ENCODE measurements around the gene STK32A.
A peak's percentile ranks its signal among the peaks of the same experiment; 100 is the strongest.

STK32A gene

GRCh38 chr5:147418613-147419012, 183.8 kb downstream of the STK32A start:
- H3K9me3 Mint-ChIP-seq = no peaks in the 10 kb centered on the region
- H3K4me1 Mint-ChIP-seq = peaks cover 29% of the 10 kb centered on the region
- no peak overlapping the region for H3K27ac Mint-ChIP-seq
- H3K27me3 Mint-ChIP-seq (ENCODE audit: low read depth) = peaks cover 4% of the 10 kb centered on the region
- H3K36me3 Mint-ChIP-seq (ENCODE audit: low read depth) = peaks cover 26% of the 10 kb centered on the region
- no peak for TF ChIP-seq CTCF (IDR thresholded peaks at IDR 0.05; ENCODE audit: unreplicated experiment in 3 of 3)
- no peak overlapping the region for H3K4me3 Mint-ChIP-seq

GRCh38 chr5:147426640-147427327, 192.0 kb downstream of the STK32A start:
- Mint-ChIP-seq H3K36me3 (ENCODE audit: low read depth) (peaks cover 18% of the 10 kb centered on the region), H3K9me3 (no peaks in the 10 kb centered on the region), H3K4me1 (peaks cover 41% of the 10 kb centered on the region), H3K4me3 (no peak overlapping the region), H3K27me3 (ENCODE audit: low read depth) (no peaks in the 10 kb centered on the region), H3K27ac (no peak overlapping the region)
- no peak for TF ChIP-seq CTCF (IDR thresholded peaks at IDR 0.05; ENCODE audit: unreplicated experiment in 3 of 3)

- Mint-ChIP-seq H3K36me3 (ENCODE audit: low read depth) (peaks cover 9% of the 10 kb centered on the region), H3K4me3 (peak overlapping the region in 1 of 3 experiments; percentile 21), H3K4me1 (peaks cover 51% of the 10 kb centered on the region), H3K27me3 (ENCODE audit: low read depth) (no peaks in the 10 kb centered on the region), H3K27ac (peak overlapping the region in 2 of 3 experiments; percentile 21 to 66), H3K9me3 (no peaks in the 10 kb centered on the region)
- TF ChIP-seq CTCF (IDR thresholded peaks at IDR 0.05; ENCODE audit: unreplicated experiment in 3 of 3) = no peak
These were observed 192.9 kb downstream of the STK32A start for GRCh38 chr5:147427521-147428401.

- TF ChIP-seq CTCF (IDR thresholded peaks at IDR 0.05; ENCODE audit: unreplicated experiment in 3 of 3) = no peak
- Mint-ChIP-seq H3K4me3 (no peak overlapping the region), H3K27me3 (ENCODE audit: low read depth) (no peaks in the 10 kb centered on the region), H3K4me1 (peaks cover 56% of the 10 kb centered on the region), H3K36me3 (ENCODE audit: low read depth) (no peaks in the 10 kb centered on the region), H3K9me3 (no peaks in the 10 kb centered on the region), H3K27ac (peak overlapping the region in 2 of 3 experiments; percentile 21 to 70)
These were observed 195.8 kb downstream of the STK32A start for GRCh38 chr5:147430628-147431027.

GRCh38 chr5:147431586-147431985, 196.8 kb downstream of the STK32A start:
- Mint-ChIP-seq H3K4me3 (no peak overlapping the region), H3K36me3 (ENCODE audit: low read depth) (no peaks in the 10 kb centered on the region), H3K9me3 (no peaks in the 10 kb centered on the region), H3K27ac (peak overlapping the region; percentile 70 to 81 (median 78)), H3K4me1 (peaks cover 49% of the 10 kb centered on the region), H3K27me3 (ENCODE audit: low read depth) (no peaks in the 10 kb centered on the region)
- no peak for TF ChIP-seq CTCF (IDR thresholded peaks at IDR 0.05; ENCODE audit: unreplicated experiment in 3 of 3)
